GM12878 (cell line): ENCODE results near the gene MACF1. TPM values are rescaled to one million over a fixed set of nuclear protein-coding genes. Genes with fewer than 3 reads are reported as not detected.

Experiments
- ESRRA ChIP-seq: IDR thresholded peaks from 2 replicates; pipeline ENCODE4 v1.6.1; 2012; ENCODE audit warnings: mild to moderate bottlenecking, low read length, improper control_type of control experiment
- KAT2A ChIP-seq: conservative IDR thresholded peaks from 2 replicates; pipeline ENCODE4 v1.6.1; 2011; ENCODE audit warnings: low read depth, low read length; ENCODE audit not compliant: control insufficient read depth
- MTA2 ChIP-seq: fragments of 450-650 bp; IDR thresholded peaks from 2 replicates; pipeline ENCODE4 v1.6.1; 2016; ENCODE audit warnings: low read depth, mild to moderate bottlenecking, moderate library complexity
- NFIC ChIP-seq: IDR thresholded peaks from 2 replicates; pipeline ENCODE4 v1.6.1; 2012; ENCODE audit warnings: low read depth, mild to moderate bottlenecking, inconsistent platforms, low read length, moderate library complexity
- polyA plus RNA-seq, 11 experiments: library from polyadenylated mRNA; depleted of rRNA in 4 of 11; unstranded in 6 of 11; stranded (reverse) in 5 of 11; fragments of >200 nt; fragmentation: Nextera tagmentation in 4 of 11; fragmentation: Illumina TruSeq in 1 of 11; extraction: Ambion mirVana in 4 of 11; extraction: Trizol in 1 of 11; gene quantifications; 1 replicate in 1 of 11; 2 replicates in 10 of 11; pipeline versions ENCODE4 v1.2.1 to v1.2.3, GENCODE V29; 2011 to 2016; ENCODE audit warnings: inconsistent platforms in 2 of 11, missing spikeins in 2 of 11, low read depth in 1 of 11
- total RNA-seq, 4 experiments: library from RNA; depleted of rRNA in 3 of 4; stranded (reverse); fragments of >200 nt in 3 of 4; fragmentation: Illumina TruSeq in 1 of 4; extraction: Trizol in 1 of 4; gene quantifications; 2 replicates each; pipeline versions ENCODE4 v1.2.1 to v1.2.3, GENCODE V29; 2013 to 2021
- TF ChIP-seq, protein P1 (sequence below): fragments of 450-650 bp; IDR thresholded peaks from 2 replicates; pipeline ENCODE4 v1.6.1; 2018; ENCODE audit warnings: mild to moderate bottlenecking, low read depth, moderate library complexity; ENCODE audit not compliant: partially characterized antibody
- TF ChIP-seq, protein P2 (sequence below): fragments of 450-650 bp; IDR thresholded peaks from 2 replicates; pipeline ENCODE4 v1.6.1; 2016; ENCODE audit warnings: mild to moderate bottlenecking, moderate library complexity, borderline replicate concordance

The MACF1 gene
- total and polyA plus RNA-seq, 10 of the 15 experiments (the other 5 are each of a cell fraction or from before 2014, with no cell fraction given), result 15.5 to 201 (median 76.9) TPM

DNA sequence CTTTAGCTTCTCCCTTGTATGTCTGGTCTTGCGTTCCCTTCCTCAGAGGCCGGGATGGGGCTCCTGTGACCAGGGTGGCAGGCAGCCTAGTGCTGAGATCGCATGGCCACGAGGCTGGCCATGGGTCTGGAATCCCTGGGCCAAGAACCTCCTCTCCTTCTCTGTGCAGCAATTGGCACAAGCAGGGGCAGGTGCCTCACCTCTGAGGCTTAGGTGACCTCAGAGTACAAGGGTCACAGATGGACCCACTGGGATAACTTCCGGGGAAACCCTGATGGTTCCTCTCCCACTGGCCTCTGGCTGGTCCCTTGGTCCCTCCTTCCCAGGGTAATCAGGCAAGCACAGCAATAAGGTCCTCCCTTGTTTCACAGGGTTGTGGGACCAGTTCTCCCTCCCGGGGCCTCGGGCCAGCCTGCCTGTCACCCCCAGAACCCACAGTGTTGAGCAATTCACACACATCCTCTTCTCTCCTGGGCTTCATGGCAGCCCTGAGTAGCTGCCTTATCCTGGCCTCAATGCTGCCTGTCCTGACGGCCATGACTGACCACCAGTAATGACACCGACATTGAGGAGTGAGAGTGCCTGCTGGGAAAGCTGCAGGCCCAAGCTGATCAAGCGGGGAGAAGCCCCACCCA is 325.5 kb downstream of the MACF1 start (continued):
- TF ChIP-seq NFIC (no peak), ESRRA (no peak), KAT2A (no peak), MTA2 (no peak)
- TF ChIP-seq, protein P1, sequence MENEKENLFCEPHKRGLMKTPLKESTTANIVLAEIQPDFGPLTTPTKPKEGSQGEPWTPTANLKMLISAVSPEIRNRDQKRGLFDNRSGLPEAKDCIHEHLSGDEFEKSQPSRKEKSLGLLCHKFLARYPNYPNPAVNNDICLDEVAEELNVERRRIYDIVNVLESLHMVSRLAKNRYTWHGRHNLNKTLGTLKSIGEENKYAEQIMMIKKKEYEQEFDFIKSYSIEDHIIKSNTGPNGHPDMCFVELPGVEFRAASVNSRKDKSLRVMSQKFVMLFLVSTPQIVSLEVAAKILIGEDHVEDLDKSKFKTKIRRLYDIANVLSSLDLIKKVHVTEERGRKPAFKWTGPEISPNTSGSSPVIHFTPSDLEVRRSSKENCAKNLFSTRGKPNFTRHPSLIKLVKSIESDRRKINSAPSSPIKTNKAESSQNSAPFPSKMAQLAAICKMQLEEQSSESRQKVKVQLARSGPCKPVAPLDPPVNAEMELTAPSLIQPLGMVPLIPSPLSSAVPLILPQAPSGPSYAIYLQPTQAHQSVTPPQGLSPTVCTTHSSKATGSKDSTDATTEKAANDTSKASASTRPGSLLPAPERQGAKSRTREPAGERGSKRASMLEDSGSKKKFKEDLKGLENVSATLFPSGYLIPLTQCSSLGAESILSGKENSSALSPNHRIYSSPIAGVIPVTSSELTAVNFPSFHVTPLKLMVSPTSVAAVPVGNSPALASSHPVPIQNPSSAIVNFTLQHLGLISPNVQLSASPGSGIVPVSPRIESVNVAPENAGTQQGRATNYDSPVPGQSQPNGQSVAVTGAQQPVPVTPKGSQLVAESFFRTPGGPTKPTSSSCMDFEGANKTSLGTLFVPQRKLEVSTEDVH, result no peak
- TF ChIP-seq, protein P2, sequence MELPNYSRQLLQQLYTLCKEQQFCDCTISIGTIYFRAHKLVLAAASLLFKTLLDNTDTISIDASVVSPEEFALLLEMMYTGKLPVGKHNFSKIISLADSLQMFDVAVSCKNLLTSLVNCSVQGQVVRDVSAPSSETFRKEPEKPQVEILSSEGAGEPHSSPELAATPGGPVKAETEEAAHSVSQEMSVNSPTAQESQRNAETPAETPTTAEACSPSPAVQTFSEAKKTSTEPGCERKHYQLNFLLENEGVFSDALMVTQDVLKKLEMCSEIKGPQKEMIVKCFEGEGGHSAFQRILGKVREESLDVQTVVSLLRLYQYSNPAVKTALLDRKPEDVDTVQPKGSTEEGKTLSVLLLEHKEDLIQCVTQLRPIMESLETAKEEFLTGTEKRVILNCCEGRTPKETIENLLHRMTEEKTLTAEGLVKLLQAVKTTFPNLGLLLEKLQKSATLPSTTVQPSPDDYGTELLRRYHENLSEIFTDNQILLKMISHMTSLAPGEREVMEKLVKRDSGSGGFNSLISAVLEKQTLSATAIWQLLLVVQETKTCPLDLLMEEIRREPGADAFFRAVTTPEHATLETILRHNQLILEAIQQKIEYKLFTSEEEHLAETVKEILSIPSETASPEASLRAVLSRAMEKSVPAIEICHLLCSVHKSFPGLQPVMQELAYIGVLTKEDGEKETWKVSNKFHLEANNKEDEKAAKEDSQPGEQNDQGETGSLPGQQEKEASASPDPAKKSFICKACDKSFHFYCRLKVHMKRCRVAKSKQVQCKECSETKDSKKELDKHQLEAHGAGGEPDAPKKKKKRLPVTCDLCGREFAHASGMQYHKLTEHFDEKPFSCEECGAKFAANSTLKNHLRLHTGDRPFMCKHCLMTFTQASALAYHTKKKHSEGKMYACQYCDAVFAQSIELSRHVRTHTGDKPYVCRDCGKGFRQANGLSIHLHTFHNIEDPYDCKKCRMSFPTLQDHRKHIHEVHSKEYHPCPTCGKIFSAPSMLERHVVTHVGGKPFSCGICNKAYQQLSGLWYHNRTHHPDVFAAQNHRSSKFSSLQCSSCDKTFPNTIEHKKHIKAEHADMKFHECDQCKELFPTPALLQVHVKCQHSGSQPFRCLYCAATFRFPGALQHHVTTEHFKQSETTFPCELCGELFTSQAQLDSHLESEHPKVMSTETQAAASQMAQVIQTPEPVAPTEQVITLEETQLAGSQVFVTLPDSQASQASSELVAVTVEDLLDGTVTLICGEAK, result no peak
